ENCODE measurements around the gene RAB6A.

Gene RAB6A

DNA sequence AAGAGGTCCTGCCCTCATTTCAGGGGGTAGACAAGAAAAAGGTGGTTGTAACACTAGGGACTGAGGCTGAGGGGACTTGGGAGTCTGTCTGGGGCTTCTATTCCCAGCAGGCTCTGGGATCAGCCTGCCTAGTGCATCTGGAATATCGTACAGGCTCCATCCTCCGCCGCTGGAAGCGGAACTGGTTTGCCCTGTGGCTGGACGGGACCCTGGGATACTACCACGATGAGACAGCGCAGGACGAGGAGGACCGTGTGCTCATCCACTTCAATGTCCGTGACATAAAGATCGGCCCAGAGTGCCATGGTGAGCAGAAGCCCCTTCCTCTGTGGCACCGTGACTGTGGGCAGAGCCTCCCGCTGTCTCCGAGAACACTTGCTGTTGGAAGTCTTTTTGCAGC, 110.5 kb downstream of the RAB6A start:
- Mint-ChIP-seq H3K4me3 (no peak overlapping the region), H3K9me3 (no peaks in the 10 kb centered on the region), H3K27ac (no peak overlapping the region), H3K36me3 (ENCODE audit: low read depth) (no peaks in the 10 kb centered on the region), H3K27me3 (ENCODE audit: low read depth) (peaks cover 3% of the 10 kb centered on the region), H3K4me1 (ENCODE audit: low read depth) (peaks cover 10% of the 10 kb centered on the region)
- DNase-seq (ENCODE audit: low spot score): no peak

DNA sequence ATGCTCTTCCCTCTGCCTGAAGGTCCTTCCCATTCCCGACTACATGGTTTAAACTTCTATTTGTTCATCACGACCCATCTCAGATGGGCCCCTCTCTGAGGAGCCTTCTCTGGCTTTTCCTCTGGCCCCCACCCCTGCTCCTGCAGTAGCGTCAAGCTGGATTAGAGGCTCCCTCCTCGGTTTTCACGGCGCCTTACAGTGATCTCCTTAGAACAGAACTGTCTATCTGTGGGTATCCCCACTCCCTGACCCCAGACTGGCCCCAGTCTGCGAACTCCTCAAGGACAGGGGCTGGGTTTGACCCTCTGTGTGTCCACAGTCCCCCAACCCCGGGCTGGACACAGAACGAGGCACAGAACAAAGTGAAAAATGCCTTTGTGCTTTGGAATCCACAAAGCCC, 111.7 kb downstream of the RAB6A start:
- no peak overlapping the region for H3K27ac Mint-ChIP-seq
- no peaks in the 10 kb centered on the region for H3K36me3 Mint-ChIP-seq (ENCODE audit: low read depth)
- no peaks in the 10 kb centered on the region for H3K9me3 Mint-ChIP-seq
- peaks cover 10% of the 10 kb centered on the region for H3K4me1 Mint-ChIP-seq (ENCODE audit: low read depth)
- peaks cover 3% of the 10 kb centered on the region for H3K27me3 Mint-ChIP-seq (ENCODE audit: low read depth)
- DNase-seq (ENCODE audit: low spot score): no peak
- no peak overlapping the region for H3K4me3 Mint-ChIP-seq

GRCh38 chr11:73648571-73649046, 112.3 kb downstream of the RAB6A start:
- H3K9me3 Mint-ChIP-seq: no peaks in the 10 kb centered on the region
- H3K36me3 Mint-ChIP-seq (ENCODE audit: low read depth): no peaks in the 10 kb centered on the region
- no peak for DNase-seq (ENCODE audit: low spot score)
- no peak overlapping the region for H3K4me3 Mint-ChIP-seq
- H3K27ac Mint-ChIP-seq: no peak overlapping the region
- peaks cover 10% of the 10 kb centered on the region for H3K4me1 Mint-ChIP-seq (ENCODE audit: low read depth)
- H3K27me3 Mint-ChIP-seq (ENCODE audit: low read depth): peaks cover 3% of the 10 kb centered on the region

DNA sequence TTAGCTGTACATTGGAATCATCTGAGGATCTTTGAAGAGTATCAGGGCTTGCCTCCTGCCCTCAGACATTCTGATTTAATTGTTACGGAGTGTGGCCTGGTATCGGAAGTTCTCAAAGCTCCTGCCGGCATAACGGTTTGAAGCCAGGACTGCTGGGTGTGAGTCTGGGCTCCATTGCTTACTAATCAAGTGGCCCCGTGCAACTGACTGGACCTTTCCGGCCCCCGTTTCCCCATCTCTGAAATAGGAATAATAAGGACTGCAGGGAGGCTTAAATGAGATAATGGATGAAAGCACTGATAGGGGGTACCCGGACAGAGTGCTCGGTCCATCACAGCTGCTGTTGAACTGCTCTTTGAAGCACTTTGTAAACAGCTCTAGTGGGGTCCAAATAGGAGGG, 112.8 kb downstream of the RAB6A start:
- H3K4me1 Mint-ChIP-seq (ENCODE audit: low read depth): peaks cover 10% of the 10 kb centered on the region
- no peak for DNase-seq (ENCODE audit: low spot score)
- no peak overlapping the region for H3K27ac Mint-ChIP-seq
- H3K27me3 Mint-ChIP-seq (ENCODE audit: low read depth): peaks cover 3% of the 10 kb centered on the region
- H3K36me3 Mint-ChIP-seq (ENCODE audit: low read depth): no peaks in the 10 kb centered on the region
- no peak overlapping the region for H3K4me3 Mint-ChIP-seq
- no peaks in the 10 kb centered on the region for H3K9me3 Mint-ChIP-seq

- H3K27me3 Mint-ChIP-seq (ENCODE audit: low read depth): peaks cover 3% of the 10 kb centered on the region
- peak; percentile 85 for DNase-seq (ENCODE audit: low spot score)
- peaks cover 10% of the 10 kb centered on the region for H3K4me1 Mint-ChIP-seq (ENCODE audit: low read depth)
- no peaks in the 10 kb centered on the region for H3K9me3 Mint-ChIP-seq
- no peaks in the 10 kb centered on the region for H3K36me3 Mint-ChIP-seq (ENCODE audit: low read depth)
- peak overlapping the region; percentile 69 for H3K4me3 Mint-ChIP-seq
- peak overlapping the region; percentile 49 for H3K27ac Mint-ChIP-seq
These were observed 113.3 kb downstream of the RAB6A start for GRCh38 chr11:73647459-73648100.

- Mint-ChIP-seq H3K9me3 (no peaks in the 10 kb centered on the region), H3K36me3 (ENCODE audit: low read depth) (no peaks in the 10 kb centered on the region), H3K4me1 (ENCODE audit: low read depth) (peaks cover 10% of the 10 kb centered on the region), H3K4me3 (peak within 1 kb of the TSS; percentile 69), H3K27me3 (ENCODE audit: low read depth) (peaks cover 3% of the 10 kb centered on the region), H3K27ac (no peak within 1 kb of the TSS)
- no peak for DNase-seq (ENCODE audit: low spot score)
These were observed 114.8 kb downstream of the RAB6A start, which contains the start of gene PLEKHB1 for GRCh38 chr11:73645972-73646631. TSS of gene PLEKHB1 (plus strand) at chr11:73646581. CDS start at chr11:73646609, 28 bp downstream.

GRCh38 chr11:73645121-73645969, 115.5 kb downstream of the RAB6A start:
- DNase-seq (ENCODE audit: low spot score): no peak
- H3K9me3 Mint-ChIP-seq: no peaks in the 10 kb centered on the region
- peaks cover 15% of the 10 kb centered on the region for H3K4me1 Mint-ChIP-seq (ENCODE audit: low read depth)
- no peak overlapping the region for H3K27ac Mint-ChIP-seq
- no peaks in the 10 kb centered on the region for H3K36me3 Mint-ChIP-seq (ENCODE audit: low read depth)
- no peak overlapping the region for H3K4me3 Mint-ChIP-seq
- peaks cover 3% of the 10 kb centered on the region for H3K27me3 Mint-ChIP-seq (ENCODE audit: low read depth)

DNA sequence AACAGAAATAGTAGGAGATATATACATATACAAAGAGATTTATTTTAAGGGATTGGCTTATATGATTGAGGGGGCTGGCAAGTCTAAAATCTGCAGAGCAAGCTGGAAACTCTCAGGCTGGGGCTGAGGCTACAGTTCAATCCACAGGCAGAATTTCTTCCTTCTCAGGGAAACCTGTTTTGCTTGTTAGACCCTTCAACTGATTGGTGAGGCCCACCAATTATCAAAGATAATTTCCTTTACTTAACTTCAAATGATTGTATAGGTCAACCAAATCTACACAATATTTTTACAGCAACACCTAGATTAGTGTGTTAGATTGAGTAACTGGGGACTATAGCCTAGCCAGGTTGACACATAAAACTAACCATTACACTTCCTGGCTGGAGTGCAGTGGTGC, 119.2 kb downstream of the RAB6A start:
- no peak for DNase-seq (ENCODE audit: low spot score)

DNA sequence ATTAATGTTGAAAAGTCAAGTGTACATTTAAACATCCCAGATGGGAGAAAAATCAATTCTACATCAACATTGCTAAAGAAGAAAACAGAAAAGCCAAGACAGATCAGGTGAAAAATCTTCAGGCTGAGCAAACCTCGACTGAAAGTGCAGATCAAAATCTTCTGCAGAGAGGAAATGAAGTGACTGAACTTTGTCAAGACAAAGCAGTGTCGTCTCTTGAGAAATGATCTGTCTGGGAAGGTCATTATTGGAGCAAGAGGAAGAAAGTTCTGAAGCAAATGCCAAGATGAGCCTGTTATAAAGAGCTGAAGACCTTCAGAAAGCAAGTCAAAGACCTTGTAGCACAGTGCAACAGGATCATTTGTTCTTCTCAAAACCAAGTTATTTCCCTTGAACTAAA, 120.3 kb downstream of the RAB6A start:
- Mint-ChIP-seq H3K9me3 (no peaks in the 10 kb centered on the region), H3K27ac (peak overlapping the region; percentile 32), H3K27me3 (ENCODE audit: low read depth) (no peaks in the 10 kb centered on the region), H3K4me3 (no peak overlapping the region), H3K36me3 (ENCODE audit: low read depth) (no peaks in the 10 kb centered on the region), H3K4me1 (ENCODE audit: low read depth) (peaks cover 8% of the 10 kb centered on the region)
- no peak for DNase-seq (ENCODE audit: low spot score)

More for the DNA sequence above, 119.2 kb downstream of the RAB6A start:
- no peaks in the 10 kb centered on the region for H3K36me3 Mint-ChIP-seq (ENCODE audit: low read depth)
- peaks cover 3% of the 10 kb centered on the region for H3K27me3 Mint-ChIP-seq (ENCODE audit: low read depth)
- H3K27ac Mint-ChIP-seq: no peak overlapping the region
- no peak overlapping the region for H3K4me3 Mint-ChIP-seq
- H3K9me3 Mint-ChIP-seq: no peaks in the 10 kb centered on the region
- H3K4me1 Mint-ChIP-seq (ENCODE audit: low read depth): peaks cover 9% of the 10 kb centered on the region

DNA sequence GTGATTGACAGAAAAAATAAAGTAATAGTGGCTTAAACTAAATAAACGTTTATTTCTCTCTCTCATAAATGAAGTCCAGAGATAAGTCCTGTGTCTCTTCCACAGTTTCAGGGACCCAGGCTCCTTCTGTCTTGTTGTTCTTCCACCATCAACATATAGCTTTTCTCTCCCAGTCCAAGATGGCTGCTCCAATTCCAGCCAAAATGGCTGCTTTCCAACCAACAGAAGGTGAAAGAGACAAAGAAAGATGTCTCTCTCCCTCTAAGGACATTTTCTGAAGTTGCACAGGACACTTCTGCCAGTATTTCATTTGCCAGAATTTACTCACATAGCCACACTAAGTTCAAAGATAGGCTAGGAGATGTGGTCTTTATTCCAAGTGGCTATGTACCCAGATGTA, 123.9 kb downstream of the RAB6A start:
- Mint-ChIP-seq H3K36me3 (ENCODE audit: low read depth) (peaks cover 1% of the 10 kb centered on the region), H3K4me3 (no peak overlapping the region), H3K9me3 (peaks cover 2% of the 10 kb centered on the region), H3K27me3 (ENCODE audit: low read depth) (no peaks in the 10 kb centered on the region), H3K27ac (no peak overlapping the region), H3K4me1 (ENCODE audit: low read depth) (peaks cover 13% of the 10 kb centered on the region)
- no peak for DNase-seq (ENCODE audit: low spot score)

- Mint-ChIP-seq H3K27ac (no peak overlapping the region), H3K36me3 (ENCODE audit: low read depth) (peaks cover 1% of the 10 kb centered on the region), H3K27me3 (ENCODE audit: low read depth) (no peaks in the 10 kb centered on the region), H3K9me3 (peaks cover 4% of the 10 kb centered on the region), H3K4me1 (ENCODE audit: low read depth) (peaks cover 13% of the 10 kb centered on the region), H3K4me3 (no peak overlapping the region)
- no peak for DNase-seq (ENCODE audit: low spot score)
These were observed 124.6 kb downstream of the RAB6A start for GRCh38 chr11:73636249-73636648.

DNA sequence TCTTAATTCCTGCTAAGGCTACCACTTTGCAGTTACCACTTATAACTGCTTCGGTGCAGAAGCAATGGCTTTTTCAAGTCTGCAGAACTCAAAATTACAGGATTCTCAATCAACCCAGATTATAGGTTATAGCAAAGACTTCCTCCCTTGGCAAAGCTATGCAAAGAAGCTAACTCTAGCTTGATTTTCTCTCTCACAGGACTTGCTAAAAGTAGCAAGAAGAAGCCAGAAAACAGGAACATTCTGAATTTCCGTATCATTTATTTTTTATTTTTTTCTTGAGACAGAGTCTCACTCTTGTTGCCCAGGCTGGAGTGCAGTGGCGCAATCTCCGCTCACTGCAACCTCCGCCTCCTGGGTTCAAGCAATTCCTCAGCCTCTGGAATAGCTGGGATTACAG, 125.2 kb downstream of the RAB6A start:
- peaks cover 1% of the 10 kb centered on the region for H3K36me3 Mint-ChIP-seq (ENCODE audit: low read depth)
- H3K9me3 Mint-ChIP-seq: peaks cover 4% of the 10 kb centered on the region
- peaks cover 12% of the 10 kb centered on the region for H3K4me1 Mint-ChIP-seq (ENCODE audit: low read depth)
- no peaks in the 10 kb centered on the region for H3K27me3 Mint-ChIP-seq (ENCODE audit: low read depth)
- H3K27ac Mint-ChIP-seq: no peak overlapping the region
- DNase-seq (ENCODE audit: low spot score): no peak
- no peak overlapping the region for H3K4me3 Mint-ChIP-seq

DNA sequence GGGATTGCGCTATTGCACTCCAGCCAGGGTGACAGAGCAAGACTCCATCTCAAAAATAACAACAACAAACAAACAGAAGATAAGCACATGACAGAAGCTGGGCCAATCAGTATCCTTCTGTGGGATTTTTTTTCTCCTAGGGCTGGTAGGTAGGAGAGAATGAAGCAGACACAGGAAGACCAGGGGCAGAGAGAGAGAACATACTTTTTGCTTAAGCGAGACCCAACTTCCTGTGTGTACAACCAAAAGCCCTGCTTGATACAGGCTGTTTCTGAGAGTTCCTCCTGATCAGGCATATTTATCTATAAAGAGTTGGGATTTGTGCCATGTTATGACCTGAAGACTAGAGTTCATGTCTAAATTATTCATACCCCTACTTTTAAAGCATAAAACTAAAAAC, 126.9 kb downstream of the RAB6A start:
- peaks cover 3% of the 10 kb centered on the region for H3K27me3 Mint-ChIP-seq (ENCODE audit: low read depth)
- peaks cover 4% of the 10 kb centered on the region for H3K9me3 Mint-ChIP-seq
- no peak overlapping the region for H3K4me3 Mint-ChIP-seq
- H3K27ac Mint-ChIP-seq: no peak overlapping the region
- H3K4me1 Mint-ChIP-seq (ENCODE audit: low read depth): peaks cover 5% of the 10 kb centered on the region
- peaks cover 1% of the 10 kb centered on the region for H3K36me3 Mint-ChIP-seq (ENCODE audit: low read depth)
- no peak for DNase-seq (ENCODE audit: low spot score)

- H3K27ac Mint-ChIP-seq: no peak overlapping the region
- no peak overlapping the region for H3K4me3 Mint-ChIP-seq
- H3K27me3 Mint-ChIP-seq (ENCODE audit: low read depth): peaks cover 3% of the 10 kb centered on the region
- DNase-seq (ENCODE audit: low spot score): no peak
- peaks cover 5% of the 10 kb centered on the region for H3K4me1 Mint-ChIP-seq (ENCODE audit: low read depth)
- H3K9me3 Mint-ChIP-seq: peaks cover 4% of the 10 kb centered on the region
- peaks cover 1% of the 10 kb centered on the region for H3K36me3 Mint-ChIP-seq (ENCODE audit: low read depth)
These were observed 127.9 kb downstream of the RAB6A start for GRCh38 chr11:73632996-73633395.

Measured in T-helper 2 cell treated with Interferon-gamma antibody and Interleukin-4, amounts not matched to agents 5 μg/mL and 100 μg/mL, for 36 hours (primary cell).